ENCODE measurements around the gene FANK1.

The FANK1 gene

GRCh38 chr10:126057494-126057893 is 161.1 kb downstream of the FANK1 start:
- no peak for DNase-seq (ENCODE audit: insufficient read length, low spot score)
- no peak for FAIRE-seq

- FAIRE-seq (no peak), DNase-seq (ENCODE audit: insufficient read length, low spot score) (no peak)
These were observed 161.7 kb downstream of the FANK1 start for GRCh38 chr10:126058104-126058503.

- DNase-seq (ENCODE audit: insufficient read length, low spot score) (no peak), FAIRE-seq (no peak)
These were observed 162.1 kb downstream of the FANK1 start for GRCh38 chr10:126058507-126058906.
